ENCODE data around the gene APOBEC3F. TPM values are rescaled to one million over a fixed set of nuclear protein-coding genes. Genes with fewer than 3 reads are reported as not detected.
A peak's percentile ranks its signal among the peaks of the same experiment; 100 is the strongest.
"Not testable (repeated sequence)": the region's sequence is repeated elsewhere in the genome, so short reads cannot be mapped to it uniquely, and the experiment has no call there.

Gene APOBEC3F
- polyA plus RNA-seq (ENCODE audit: insufficient read depth in 1 of 5, insufficient read length in 5 of 5, low replicate concordance in 1 of 5) = 10 to 100 TPM; 11.0 to 11.7 (median 11.4) TPM
- long read RNA-seq, donor 1, partial matches to known transcripts = 0 of 2 reads
- long read RNA-seq, donor 1, other reads (novel, unspliced or antisense) = 0 of 2 reads
- long read RNA-seq, donor 2, partial matches to known transcripts = 0 of 1 reads
- long read RNA-seq, donor 2, other reads (novel, unspliced or antisense) = 0 of 1 reads
- long read RNA-seq, donor 3 = 0 reads
- long read RNA-seq, donor 4 = 0 reads
- long read RNA-seq, donor 5, partial matches to known transcripts = 0 of 5 reads
- long read RNA-seq, donor 5, other reads (novel, unspliced or antisense) = 0 of 5 reads
- long read RNA-seq, donor 6, partial matches to known transcripts = 0 of 1 reads
- long read RNA-seq, donor 6, other reads (novel, unspliced or antisense) = 0 of 1 reads
- long read RNA-seq, donor 7, partial matches to known transcripts = 0 of 2 reads
- long read RNA-seq, donor 7, other reads (novel, unspliced or antisense) = 0 of 2 reads
- long read RNA-seq, donor 8 = 0 reads

- DNase-seq = peak; percentile 40 to 41
Measured at GRCh38 chr22:39040538-39041296, at the start of gene APOBEC3F. Gene APOBEC3F, plus strand, starts transcription at chr22:39040864. Its CDS starts 97 bp downstream, at chr22:39040961.

GRCh38 chr22:38992871-38993371 is 47.7 kb upstream of the APOBEC3F start:
- DNase-seq = not testable (repeated sequence)

GRCh38 chr22:38996105-38996504 is 44.6 kb upstream of the APOBEC3F start:
- no peak for DNase-seq

- no peak for DNase-seq
Measured at GRCh38 chr22:38997518-38997917, 43.1 kb upstream of the APOBEC3F start.

- peak; percentile 74 to 83 for DNase-seq
Measured at GRCh38 chr22:39003165-39003638, 37.5 kb upstream of the APOBEC3F start.

GRCh38 chr22:39007177-39007576 is 33.5 kb upstream of the APOBEC3F start:
- no peak for DNase-seq

GRCh38 chr22:39008271-39008850 is 32.3 kb upstream of the APOBEC3F start:
- not testable (repeated sequence) for DNase-seq

- DNase-seq = no peak
Measured at GRCh38 chr22:39010946-39011345, 29.7 kb upstream of the APOBEC3F start.

- DNase-seq = no peak
Measured at GRCh38 chr22:39012533-39013511, 27.8 kb upstream of the APOBEC3F start.

- not testable (repeated sequence) for DNase-seq
Measured at GRCh38 chr22:39013561-39013941, 27.1 kb upstream of the APOBEC3F start.

GRCh38 chr22:39013942-39014722 is 26.5 kb upstream of the APOBEC3F start, which contains the start of gene APOBEC3C:
Gene APOBEC3C, plus strand, starts transcription at chr22:39014257. Its CDS starts 106 bp downstream, at chr22:39014363.
- peak; percentile 66 to 72 for DNase-seq

GRCh38 chr22:39014723-39015121 is 25.9 kb upstream of the APOBEC3F start:
- not testable (repeated sequence) for DNase-seq

- DNase-seq = no peak
Measured at GRCh38 chr22:39016592-39016991, 24.1 kb upstream of the APOBEC3F start.

- no peak for DNase-seq
Measured at GRCh38 chr22:39017596-39018365, 22.9 kb upstream of the APOBEC3F start.

GRCh38 chr22:39020021-39020651 is 20.5 kb upstream of the APOBEC3F start:
- not testable (repeated sequence) for DNase-seq

GRCh38 chr22:39021552-39022250 is 19.0 kb upstream of the APOBEC3F start:
- no peak for DNase-seq

GRCh38 chr22:39024519-39025308 is 15.9 kb upstream of the APOBEC3F start:
- DNase-seq = no peak
